Measurements from ENCODE around the gene TNFSF13.

Gene TNFSF13

DNA sequence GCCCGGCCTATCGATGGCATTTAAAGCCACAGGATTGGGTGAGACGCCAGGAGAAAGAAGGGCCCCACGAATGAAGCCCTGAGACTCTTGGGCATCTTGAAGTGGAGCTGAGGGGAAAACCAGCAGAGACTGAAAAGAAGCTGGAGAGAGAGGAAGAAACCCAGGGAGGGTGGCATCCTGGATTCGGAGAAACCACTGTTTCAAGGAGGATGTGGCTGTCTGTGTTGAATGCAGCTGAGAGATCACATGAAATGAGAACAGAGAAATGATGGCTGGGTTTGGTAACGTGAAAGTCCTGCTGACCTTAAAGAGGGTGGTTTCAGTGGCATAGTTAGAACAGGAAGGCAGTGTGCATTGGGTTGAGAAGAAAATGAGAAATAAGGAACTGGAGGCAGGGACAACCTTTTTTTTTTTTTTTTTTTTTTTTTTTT is 5.9 kb upstream of the TNFSF13 start:
- DNase-seq (ENCODE audit: low spot score) = no peak

DNA sequence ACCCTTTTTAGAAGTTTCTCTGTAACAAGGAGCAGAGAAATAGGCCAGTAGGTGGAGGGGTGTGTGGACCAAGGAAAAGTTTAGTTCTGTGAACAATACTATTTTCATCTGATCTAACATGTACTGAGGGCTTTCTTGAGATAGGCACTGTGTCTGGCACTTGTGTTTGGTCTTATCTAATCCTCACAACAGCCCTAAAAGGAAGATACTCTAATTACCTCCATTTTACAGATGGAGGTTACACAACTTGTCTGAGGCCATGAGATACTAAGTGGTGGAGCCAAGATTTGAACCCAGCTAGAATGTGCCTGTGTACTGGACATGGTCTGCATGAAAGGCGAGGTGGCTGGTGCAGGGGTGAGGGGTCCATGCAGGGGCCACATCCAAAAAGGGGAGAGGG is 5.2 kb upstream of the TNFSF13 start:
- no peak for DNase-seq (ENCODE audit: low spot score)

DNA sequence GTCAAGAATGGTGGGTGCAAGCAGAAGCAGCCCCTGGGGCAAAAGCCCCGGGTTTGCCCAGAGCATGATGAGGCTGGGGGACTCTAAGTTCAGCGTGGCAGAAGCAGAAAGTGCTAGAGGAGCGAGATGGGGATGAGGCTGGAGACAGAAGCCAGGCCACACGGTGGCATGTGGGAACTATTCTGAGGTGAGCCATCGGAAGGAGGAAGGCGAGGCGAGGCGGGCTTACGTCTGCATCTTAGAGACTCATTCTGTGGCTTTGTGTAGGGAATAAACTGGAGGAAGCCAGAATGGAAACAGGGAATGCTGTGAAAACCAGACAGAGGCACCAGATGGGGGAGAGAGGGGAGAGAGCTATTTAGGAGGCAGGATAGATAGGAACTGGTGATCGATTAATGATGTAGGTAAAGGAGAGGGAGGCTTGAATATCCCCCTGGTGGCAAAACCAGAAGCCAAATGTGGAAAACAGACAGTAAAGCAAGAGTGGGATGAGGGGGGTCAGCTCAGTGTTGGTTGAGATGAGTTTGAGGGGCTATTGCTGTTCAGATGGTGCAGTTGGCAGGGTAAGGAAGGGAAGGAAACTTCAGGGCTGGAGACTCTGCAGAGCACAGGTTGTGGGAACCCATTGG is 3.1 kb upstream of the TNFSF13 start:
- DNase-seq (ENCODE audit: low spot score) = no peak

DNA sequence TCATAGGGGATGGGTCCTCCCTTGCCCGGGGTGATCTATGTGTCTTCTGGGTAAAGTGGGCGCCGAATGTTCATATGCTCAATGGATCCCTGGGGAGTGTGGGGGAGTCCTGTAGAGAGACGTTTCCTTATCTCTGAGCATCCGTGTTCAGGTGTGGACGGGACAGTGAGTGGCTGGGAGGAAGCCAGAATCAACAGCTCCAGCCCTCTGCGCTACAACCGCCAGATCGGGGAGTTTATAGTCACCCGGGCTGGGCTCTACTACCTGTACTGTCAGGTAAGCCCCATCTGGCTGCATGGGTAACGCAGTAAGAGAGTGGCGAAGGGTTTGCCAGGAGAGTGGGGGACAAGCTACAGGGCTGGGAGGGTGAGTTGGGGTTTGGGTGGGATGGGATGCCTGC is 1.9 kb upstream of the TNFSF13 start:
- no peak for DNase-seq (ENCODE audit: low spot score)

DNA sequence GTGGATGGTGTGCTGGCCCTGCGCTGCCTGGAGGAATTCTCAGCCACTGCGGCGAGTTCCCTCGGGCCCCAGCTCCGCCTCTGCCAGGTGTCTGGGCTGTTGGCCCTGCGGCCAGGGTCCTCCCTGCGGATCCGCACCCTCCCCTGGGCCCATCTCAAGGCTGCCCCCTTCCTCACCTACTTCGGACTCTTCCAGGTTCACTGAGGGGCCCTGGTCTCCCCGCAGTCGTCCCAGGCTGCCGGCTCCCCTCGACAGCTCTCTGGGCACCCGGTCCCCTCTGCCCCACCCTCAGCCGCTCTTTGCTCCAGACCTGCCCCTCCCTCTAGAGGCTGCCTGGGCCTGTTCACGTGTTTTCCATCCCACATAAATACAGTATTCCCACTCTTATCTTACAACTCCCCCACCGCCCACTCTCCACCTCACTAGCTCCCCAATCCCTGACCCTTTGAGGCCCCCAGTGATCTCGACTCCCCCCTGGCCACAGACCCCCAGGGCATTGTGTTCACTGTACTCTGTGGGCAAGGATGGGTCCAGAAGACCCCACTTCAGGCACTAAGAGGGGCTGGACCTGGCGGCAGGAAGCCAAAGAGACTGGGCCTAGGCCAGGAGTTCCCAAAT is 1.3 kb upstream of the TNFSF13 start:
- DNase-seq (ENCODE audit: low spot score) = no peak

DNA sequence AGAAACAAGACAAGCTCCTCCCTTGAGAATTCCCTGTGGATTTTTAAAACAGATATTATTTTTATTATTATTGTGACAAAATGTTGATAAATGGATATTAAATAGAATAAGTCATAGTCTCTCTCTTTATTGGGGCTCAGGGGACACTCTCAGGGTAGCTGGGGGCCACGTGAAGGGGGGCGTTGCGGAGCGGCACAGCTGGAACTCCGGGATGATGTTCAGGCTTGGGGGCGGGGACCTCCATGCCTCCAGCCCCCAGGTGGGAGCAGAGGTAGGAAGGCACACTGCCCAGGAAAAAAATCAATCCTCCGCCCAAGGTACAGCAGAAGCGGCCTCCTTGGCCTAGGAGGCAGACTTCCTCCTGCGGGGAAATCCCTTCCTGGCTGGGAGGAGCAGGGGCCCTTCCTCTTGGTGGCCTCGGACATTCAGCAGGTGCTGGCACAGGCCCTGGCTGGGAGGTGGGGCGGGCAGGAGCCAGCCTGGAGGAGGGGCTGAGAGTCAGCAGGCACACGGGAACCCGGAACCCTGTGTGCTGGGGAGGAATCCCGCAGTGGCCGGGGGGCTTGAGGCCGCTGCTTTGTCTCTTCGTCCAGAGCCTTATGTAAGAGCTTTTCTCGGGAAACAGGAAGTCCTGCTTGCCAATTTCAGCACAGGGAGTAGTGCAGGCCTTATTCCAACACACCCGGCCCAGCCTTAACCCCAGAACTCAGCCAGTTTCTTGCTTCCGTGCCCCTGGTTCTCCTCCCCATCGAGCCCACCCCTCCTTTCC is 591 bp upstream of the TNFSF13 start:
- no peak for DNase-seq (ENCODE audit: low spot score)

DNA sequence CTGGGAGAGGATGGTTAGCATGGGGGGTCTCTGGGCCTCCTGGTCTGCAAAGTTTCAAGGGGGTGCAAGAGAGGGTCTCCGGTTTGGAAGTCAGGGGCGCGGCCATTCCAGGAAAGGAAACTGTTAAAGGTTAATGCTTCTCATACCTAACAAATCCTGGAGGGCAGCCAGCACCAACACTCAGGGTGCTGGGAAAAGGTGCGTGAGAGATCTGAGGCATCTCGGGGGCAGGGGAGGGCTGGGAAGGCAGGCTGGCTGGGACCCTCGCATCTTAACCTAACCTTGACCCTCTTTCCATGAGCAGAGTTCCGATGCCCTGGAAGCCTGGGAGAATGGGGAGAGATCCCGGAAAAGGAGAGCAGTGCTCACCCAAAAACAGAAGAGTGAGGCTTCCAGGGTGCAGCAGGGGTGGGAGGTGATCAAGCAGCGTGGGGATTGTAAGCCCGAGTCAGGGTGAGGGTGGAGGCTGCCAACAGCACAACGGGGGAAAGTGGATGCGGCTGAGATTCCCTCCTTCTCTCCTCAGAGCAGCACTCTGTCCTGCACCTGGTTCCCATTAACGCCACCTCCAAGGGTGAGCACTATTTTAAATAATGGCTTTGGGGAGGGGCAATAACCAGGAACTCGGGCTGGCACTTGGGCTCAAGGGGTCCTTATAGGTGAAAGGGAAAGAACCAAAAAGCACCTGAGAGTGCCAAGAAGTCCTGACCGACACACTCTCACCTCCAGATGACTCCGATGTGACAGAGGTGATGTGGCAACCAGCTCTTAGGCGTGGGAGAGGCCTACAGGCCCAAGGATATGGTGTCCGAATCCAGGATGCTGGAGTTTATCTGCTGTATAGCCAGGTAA is 996 bp downstream of the TNFSF13 start:
- no peak for DNase-seq (ENCODE audit: low spot score)

DNA sequence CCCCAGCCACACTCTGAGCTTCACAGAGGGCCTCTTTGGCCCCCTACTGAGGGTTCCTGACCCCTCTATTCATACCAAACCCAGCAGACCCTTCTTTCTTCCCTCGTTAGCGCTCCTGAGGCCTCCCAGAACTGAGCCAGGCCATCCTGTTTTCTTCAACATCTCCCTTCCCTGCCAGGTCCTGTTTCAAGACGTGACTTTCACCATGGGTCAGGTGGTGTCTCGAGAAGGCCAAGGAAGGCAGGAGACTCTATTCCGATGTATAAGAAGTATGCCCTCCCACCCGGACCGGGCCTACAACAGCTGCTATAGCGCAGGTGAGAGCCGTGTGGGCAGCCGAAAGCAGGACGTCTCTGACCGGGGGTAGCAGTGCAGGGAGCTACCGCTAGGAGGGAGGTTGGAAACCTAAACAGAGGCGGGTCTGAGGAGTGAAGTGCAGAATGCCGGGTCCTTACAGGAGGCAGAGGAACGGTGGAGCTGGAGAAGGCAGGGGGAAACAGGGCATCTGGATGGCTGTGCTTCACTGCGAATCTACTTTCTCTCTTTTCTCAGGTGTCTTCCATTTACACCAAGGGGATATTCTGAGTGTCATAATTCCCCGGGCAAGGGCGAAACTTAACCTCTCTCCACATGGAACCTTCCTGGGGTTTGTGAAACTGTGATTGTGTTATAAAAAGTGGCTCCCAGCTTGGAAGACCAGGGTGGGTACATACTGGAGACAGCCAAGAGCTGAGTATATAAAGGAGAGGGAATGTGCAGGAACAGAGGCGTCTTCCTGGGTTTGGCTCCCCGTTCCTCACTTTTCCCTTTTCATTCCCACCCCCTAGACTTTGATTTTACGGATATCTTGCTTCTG is 1.9 kb downstream of the TNFSF13 start:
- DNase-seq (ENCODE audit: low spot score) = no peak

DNA sequence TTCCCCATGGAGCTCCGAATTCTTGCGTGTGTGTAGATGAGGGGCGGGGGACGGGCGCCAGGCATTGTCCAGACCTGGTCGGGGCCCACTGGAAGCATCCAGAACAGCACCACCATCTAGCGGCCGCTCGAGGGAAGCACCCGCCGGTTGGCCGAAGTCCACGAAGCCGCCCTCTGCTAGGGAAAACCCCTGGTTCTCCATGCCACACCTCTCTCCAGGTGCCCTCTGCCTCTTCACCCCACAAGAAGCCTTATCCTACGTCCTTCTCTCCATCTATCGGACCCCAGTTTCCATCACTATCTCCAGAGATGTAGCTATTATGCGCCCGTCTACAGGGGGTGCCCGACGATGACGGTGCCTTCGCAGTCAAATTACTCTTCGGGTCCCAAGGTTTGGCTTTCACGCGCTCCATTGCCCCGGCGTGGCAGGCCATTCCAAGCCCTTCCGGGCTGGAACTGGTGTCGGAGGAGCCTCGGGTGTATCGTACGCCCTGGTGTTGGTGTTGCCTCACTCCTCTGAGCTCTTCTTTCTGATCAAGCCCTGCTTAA is 2.6 kb downstream of the TNFSF13 start:
- peak; percentile 85 for DNase-seq (ENCODE audit: low spot score)

DNA sequence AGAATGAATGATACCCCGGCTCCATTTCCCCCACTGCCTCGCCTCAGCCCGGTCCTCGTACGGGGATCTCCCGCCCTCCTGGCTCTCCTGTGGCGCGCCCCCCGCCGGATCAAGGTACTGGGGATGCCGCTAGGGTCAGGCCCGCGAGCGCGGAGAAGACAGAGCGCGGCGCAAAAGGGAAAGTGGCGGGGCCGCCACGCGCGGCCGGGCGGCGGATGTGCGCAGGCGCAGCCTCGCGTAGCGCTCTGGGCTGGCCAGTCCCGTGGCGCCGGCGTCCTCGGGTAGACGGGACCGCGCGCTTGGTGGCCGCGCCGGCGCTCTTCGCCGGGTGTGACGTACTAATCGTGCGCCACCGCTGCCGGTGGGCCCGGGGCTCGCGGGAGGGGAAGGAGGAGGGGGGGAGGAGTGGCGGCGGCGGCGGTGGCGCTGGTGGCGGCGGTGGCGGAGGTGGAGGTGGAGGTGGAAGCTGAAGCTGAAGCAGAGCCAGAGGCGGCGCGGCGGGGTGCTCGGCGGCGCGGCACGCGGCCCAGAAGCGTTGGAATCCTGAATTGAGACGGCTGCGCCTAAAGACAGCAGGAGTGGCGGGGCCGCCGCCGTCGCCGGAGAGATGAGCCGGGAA is 3.1 kb downstream of the TNFSF13 start, which contains the start of gene SENP3:
TSS of gene SENP3 (plus strand) at position 331 of the 619 bp plus-strand sequence. CDS start 1,158 bp downstream, outside the sequence.
- DNase-seq (ENCODE audit: low spot score) = peak; percentile 96

DNA sequence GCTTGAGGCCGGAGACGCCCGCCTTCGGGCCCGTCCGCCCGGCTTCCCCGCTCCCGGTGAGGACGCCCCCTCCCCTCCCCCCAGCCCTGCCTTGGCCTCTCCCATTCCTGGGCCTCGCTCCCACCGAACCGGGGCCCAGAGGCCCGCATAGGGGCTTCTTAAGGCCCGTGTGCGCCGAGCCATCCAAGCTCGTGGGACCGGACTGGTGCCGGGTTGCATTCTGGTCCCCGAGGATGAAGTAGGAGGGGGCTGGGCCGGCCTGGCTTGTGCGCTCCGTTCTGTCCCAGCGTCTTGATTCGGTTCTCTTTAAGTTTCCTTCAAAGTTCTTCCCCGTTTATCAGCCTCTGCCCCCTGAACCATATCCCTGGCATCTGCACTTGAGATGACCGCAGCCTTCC is 3.7 kb downstream of the TNFSF13 start:
- DNase-seq (ENCODE audit: low spot score) = no peak

DNA sequence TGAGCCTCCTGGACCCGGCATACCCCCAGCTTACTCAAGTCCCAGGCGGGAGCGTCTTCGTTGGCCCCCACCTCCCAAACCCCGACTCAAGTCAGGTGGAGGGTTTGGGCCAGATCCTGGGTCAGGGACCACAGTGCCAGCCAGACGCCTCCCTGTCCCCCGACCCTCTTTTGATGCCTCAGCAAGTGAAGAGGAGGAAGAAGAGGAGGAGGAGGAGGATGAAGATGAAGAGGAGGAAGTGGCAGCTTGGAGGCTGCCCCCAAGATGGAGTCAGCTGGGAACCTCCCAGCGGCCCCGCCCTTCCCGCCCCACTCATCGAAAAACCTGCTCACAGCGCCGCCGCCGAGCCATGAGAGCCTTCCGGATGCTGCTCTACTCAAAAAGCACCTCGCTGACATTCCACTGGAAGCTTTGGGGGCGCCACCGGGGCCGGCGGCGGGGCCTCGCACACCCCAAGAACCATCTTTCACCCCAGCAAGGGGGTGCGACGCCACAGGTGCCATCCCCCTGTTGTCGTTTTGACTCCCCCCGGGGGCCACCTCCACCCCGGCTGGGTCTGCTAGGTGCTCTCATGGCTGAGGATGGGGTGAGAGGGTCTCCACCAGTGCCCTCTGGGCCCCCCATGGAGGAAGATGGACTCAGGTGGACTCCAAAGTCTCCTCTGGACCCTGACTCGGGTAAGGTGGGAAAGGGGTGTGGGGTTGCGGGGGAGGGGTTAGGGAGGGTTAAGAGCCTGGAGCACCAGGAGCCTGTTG is 4.7 kb downstream of the TNFSF13 start:
- no peak for DNase-seq (ENCODE audit: low spot score)

DNA sequence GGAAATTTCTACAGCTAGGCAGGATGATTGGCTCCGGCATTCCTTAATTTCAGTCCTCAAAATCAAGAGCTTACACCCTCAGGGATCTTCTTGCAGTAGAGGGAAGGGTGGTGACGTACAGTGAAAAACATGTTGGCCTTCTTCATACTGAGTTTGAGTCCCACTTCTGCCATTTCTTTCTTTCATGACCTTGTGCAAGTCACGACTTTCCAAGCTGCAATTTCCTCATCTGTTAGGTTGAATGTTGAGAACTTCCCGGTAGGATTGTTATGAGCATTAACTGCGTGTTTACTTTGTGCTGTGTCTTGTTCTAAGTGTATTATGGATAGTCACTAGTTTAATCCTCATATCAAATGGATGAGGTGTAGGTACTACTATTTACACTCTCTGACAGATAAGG is 11.0 kb downstream of the TNFSF13 start:
- DNase-seq (ENCODE audit: low spot score) = no peak

DNA sequence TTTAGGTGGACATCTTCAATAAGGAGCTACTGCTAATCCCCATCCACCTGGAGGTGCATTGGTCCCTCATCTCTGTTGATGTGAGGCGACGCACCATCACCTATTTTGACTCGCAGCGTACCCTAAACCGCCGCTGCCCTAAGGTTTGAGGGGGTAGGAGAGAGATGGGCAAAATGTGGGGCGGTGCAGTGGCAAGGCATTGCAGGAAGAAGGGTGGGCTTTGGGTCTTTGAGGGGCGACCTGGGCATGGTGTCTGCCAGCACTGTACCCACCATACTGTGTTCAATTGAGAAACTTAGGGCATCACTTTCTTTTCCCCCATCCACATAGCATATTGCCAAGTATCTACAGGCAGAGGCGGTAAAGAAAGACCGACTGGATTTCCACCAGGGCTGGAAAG is 11.8 kb downstream of the TNFSF13 start:
- no peak for DNase-seq (ENCODE audit: low spot score)

DNA sequence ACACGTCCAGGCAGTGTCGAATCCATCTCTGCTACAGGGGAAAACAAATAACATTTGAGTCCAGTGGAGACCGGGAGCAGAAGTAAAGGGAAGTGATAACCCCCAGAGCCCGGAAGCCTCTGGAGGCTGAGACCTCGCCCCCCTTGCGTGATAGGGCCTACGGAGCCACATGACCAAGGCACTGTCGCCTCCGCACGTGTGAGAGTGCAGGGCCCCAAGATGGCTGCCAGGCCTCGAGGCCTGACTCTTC is 13.7 kb downstream of the TNFSF13 start:
- no peak for DNase-seq (ENCODE audit: low spot score)

DNA sequence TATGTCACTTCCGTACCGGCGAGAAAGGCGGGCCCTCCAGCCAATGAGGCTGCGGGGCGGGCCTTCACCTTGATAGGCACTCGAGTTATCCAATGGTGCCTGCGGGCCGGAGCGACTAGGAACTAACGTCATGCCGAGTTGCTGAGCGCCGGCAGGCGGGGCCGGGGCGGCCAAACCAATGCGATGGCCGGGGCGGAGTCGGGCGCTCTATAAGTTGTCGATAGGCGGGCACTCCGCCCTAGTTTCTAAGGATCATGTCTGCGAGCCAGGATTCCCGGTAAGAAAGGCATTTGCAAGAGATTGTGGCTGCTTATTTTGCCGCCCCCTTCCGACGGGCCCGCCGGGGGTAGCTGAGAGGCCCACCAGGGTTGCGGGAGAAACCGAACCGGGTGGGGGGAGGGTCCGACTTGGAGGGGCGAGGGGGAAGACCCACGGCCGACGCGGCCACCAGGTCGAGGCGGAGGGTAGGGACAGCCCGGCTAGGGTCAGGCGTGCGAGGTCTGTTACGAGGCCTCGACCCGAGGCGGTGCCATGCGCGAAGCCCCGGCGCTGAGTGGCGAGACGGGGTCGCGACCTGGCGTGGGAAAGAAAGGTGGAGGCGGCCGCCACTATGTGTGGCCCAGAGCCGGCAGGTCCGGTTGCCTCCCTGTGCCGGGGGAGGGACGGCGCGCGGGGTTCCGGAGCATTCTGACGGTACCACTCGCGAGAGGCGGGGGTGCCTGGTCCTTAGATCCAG is 14.2 kb downstream of the TNFSF13 start:
- DNase-seq (ENCODE audit: low spot score) = peak; percentile 93

DNA sequence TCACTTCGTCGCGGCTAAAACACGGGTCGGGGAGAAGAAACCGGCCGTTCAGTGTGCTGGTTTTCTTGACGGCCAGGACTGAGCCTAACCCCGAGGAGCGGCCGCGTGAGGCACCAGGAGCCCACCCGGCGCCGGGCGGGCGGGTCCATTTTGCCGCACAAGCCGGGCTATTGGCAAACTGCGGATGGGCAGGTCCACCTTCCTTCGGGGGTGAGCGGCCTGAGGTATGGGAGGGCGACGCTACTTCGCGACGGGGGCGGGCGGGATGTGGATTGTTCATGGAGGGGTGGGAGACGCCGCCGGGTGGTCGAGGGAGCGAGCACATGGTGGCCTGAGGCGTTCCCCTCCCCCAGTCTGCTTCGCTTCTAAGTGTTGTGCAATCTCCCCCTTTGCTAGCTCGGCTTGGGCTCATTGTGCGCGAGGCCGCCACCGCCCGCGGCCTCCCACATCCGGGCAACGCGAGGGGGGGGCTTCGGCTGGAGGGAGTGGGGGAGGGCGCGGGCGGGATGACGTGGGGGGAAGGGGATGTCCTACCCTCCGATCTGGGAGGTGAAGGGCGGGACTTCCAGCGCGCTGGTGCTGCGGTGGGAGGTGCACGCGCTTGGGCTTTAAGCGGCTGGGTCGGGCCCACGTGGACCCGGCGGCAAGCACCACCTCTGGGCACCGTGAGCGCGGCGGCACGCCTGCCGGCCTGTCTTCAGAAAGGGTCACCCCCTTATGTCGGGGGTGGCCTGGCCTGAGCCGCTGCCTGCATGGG is 15.0 kb downstream of the TNFSF13 start:
- DNase-seq (ENCODE audit: low spot score) = peak; percentile 80

DNA sequence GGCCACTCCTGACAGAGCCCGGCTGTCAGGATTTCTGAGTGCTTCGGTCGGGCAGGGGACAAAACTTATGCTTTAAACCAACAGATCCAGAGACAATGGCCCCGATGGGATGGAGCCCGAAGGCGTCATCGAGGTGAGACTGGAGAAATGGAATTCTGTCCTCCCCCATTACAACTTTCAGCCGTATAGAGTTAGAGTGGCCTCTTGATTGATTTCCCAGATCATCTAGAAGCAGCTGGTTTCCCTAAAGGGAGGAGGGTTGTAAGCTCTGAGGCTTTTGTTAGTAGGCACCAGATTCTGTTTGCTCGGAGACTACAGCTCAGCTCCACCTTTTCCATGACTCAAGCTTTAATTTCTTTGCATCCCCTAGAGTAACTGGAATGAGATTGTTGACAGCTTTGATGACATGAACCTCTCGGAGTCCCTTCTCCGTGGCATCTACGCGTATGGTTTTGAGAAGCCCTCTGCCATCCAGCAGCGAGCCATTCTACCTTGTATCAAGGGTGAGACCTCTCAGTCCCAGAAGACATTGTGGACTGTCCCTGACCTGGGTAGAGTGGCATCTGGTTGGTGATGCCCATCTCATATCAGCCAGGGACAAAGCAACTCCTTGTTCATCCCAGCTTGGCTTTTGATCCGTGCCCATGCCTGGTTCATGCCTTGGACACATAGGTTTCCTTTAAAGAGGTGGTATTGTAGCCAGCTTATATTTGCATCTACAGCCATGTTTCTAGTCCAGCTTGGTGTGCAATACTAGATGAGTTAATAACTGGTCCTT is 15.8 kb downstream of the TNFSF13 start:
- no peak for DNase-seq (ENCODE audit: low spot score)
